Caco-2 (cell line): ENCODE data around the gene COL6A2. TPM values are rescaled to one million over a fixed set of nuclear protein-coding genes. Genes with fewer than 3 reads are reported as not detected.
A peak's percentile ranks its signal among the peaks of the same experiment; 100 is the strongest.

Experiments
- BruUV-seq: library from RNA; stranded (reverse); fragments of 400-500 nt; replicated peaks from 2 replicates; lab custom pipeline; 2021; lab: Mats Ljungman, UMichigan
- CTCF ChIA-PET: fragments of 300-600 bp; sonication (Branson Sonifier 250); formaldehyde crosslinking; loops from one replicate; lab custom pipeline; 2022; ENCODE audit warnings: antibody characterized with exemption; lab: Charles Lee
- POLR2A ChIA-PET: fragments of 300-600 bp; sonication (Branson Sonifier 250); formaldehyde crosslinking; loops from one replicate; lab custom pipeline; 2022; ENCODE audit warnings: antibody characterized with exemption; lab: Charles Lee
- DNase-seq, 2 experiments: peaks; one replicate each; pipeline versions ENCODE4 v3.0.0 to v3.0.0-alpha.2; 2020 to 2022
- H3K27me3 ChIP-seq: replicated peaks from 2 replicates; pipeline ENCODE4 v1.6.0; 2011; ENCODE audit warnings: low read length; ENCODE audit not compliant: control insufficient read depth, insufficient read depth
- H3K36me3 ChIP-seq: 2 replicates; pipeline ENCODE4 v1.5.1; 2011; ENCODE audit warnings: low read length; ENCODE audit not compliant: control insufficient read depth, insufficient read depth
- H3K4me1 ChIP-seq: fragments of 250-450 bp; sonication (Bioruptor Pico); 2 replicates; pipeline ENCODE4 v1.5.1; 2020; ENCODE audit warnings: mild to moderate bottlenecking
- H3K4me3 ChIP-seq: 2 replicates; pipeline ENCODE4 v1.5.1; 2011; ENCODE audit warnings: low read depth, mild to moderate bottlenecking, control low read depth, low read length
- H3K9me3 ChIP-seq: fragments of 250-450 bp; sonication (Bioruptor Pico); 2 replicates; pipeline ENCODE4 v1.5.1; 2020; ENCODE audit warnings: mild to moderate bottlenecking, moderate library complexity
- H3K27ac Mint-ChIP-seq: one replicate; pipeline ENCODE4 v1.8.0; 2022; ENCODE audit warnings: mixed read lengths; ENCODE audit not compliant: unreplicated experiment
- H3K27me3 Mint-ChIP-seq: one replicate; pipeline ENCODE4 v1.8.0; 2022; ENCODE audit warnings: mixed read lengths; ENCODE audit not compliant: insufficient read depth, unreplicated experiment
- H3K36me3 Mint-ChIP-seq: one replicate; pipeline ENCODE4 v1.8.0; 2022; ENCODE audit warnings: mild to moderate bottlenecking, mixed read lengths; ENCODE audit not compliant: insufficient read depth, unreplicated experiment
- H3K4me1 Mint-ChIP-seq: one replicate; pipeline ENCODE4 v1.8.0; 2022; ENCODE audit warnings: low read depth, mixed read lengths; ENCODE audit not compliant: unreplicated experiment
- H3K4me3 Mint-ChIP-seq: one replicate; pipeline ENCODE4 v1.8.0; 2022; ENCODE audit warnings: mild to moderate bottlenecking, moderate library complexity, mixed read lengths; ENCODE audit not compliant: unreplicated experiment
- H3K9me3 Mint-ChIP-seq: one replicate; pipeline ENCODE4 v1.8.0; 2022; ENCODE audit warnings: mixed read lengths; ENCODE audit not compliant: unreplicated experiment
- CTCF ChIP-seq, 2 experiments: fragments of 200-600 bp in 1 of 2; IDR thresholded peaks; 1 replicate in 1 of 2; 2 replicates in 1 of 2; pipeline versions ENCODE4 v1.5.1 to v1.8.0; 2011 to 2022; ENCODE audit warnings: antibody characterized with exemption in 1 of 2, control low read depth in 1 of 2, inconsistent platforms in 1 of 2, low read depth in 1 of 2, low read length in 1 of 2, mild to moderate bottlenecking in 1 of 2, moderate library complexity in 1 of 2; ENCODE audit not compliant: insufficient read depth in 1 of 2, severe bottlenecking in 1 of 2, unreplicated experiment in 1 of 2
- intact Hi-C: fragments of 100-400 bp; cut with micrococcal nuclease; formaldehyde crosslinking; loops from one replicate; pipeline ENCODE4 v1.10.0; 2022; ENCODE audit not compliant: unreplicated experiment
- total RNA-seq: library from RNA; stranded (reverse); gene quantifications from 2 replicates; pipeline ENCODE4 v1.2.3, GENCODE V29; 2022

The COL6A2 gene
- total RNA-seq, 1 experiment from 2014 or later = 8.8 TPM

GRCh38 chr21:46120301-46121285 is 22.7 kb downstream of the COL6A2 start:
- CTCF ChIA-PET = no interaction called here
- intact Hi-C loops = no loop called here

GRCh38 chr21:46121286-46122221 is 23.6 kb downstream of the COL6A2 start:
- BruUV-seq = no TSS peak
- no peaks in the 10 kb centered on the region for H3K27me3 Mint-ChIP-seq
- DNase-seq = no peak
- ChIA-PET POLR2A (no interaction called here), CTCF (interaction anchor here (0.6 kb wide), 1 partner anchor 151 kb away, joined by 3 read pairs; no protein-coding TSS in a partner anchor)
- Histone ChIP-seq H3K36me3 (no peaks in the 10 kb centered on the region), H3K4me3 (no peak overlapping the region), H3K27me3 (no peaks in the 10 kb centered on the region), H3K4me1 (no peaks in the 10 kb centered on the region), H3K9me3 (no peaks in the 10 kb centered on the region)
- TF ChIP-seq CTCF (IDR thresholded peaks at IDR 0.05; ENCODE audit: insufficient read depth in 1 of 2, low read depth in 1 of 2, low read length in 1 of 2, severe bottlenecking in 1 of 2, unreplicated experiment in 1 of 2) = no peak
- no peak overlapping the region for H3K4me3 Mint-ChIP-seq
- no peaks in the 10 kb centered on the region for H3K4me1 Mint-ChIP-seq
- intact Hi-C loops = no loop called here
- H3K9me3 Mint-ChIP-seq = no peaks in the 10 kb centered on the region
- H3K27ac Mint-ChIP-seq = no peak overlapping the region
- H3K36me3 Mint-ChIP-seq = no peaks in the 10 kb centered on the region

More at GRCh38 chr21:46120301-46121285, 22.7 kb downstream of the COL6A2 start:
- Mint-ChIP-seq H3K4me1 (no peaks in the 10 kb centered on the region), H3K27me3 (no peaks in the 10 kb centered on the region), H3K9me3 (no peaks in the 10 kb centered on the region), H3K36me3 (no peaks in the 10 kb centered on the region), H3K4me3 (no peak overlapping the region), H3K27ac (no peak overlapping the region)
- no peak overlapping the region for H3K4me3 ChIP-seq
- POLR2A ChIA-PET = no interaction called here
- no peaks in the 10 kb centered on the region for H3K9me3 ChIP-seq
- no peaks in the 10 kb centered on the region for H3K4me1 ChIP-seq
- no TSS peak for BruUV-seq
- H3K27me3 ChIP-seq = no peaks in the 10 kb centered on the region
- H3K36me3 ChIP-seq = no peaks in the 10 kb centered on the region
- peak in 1 of 2 experiments; percentile 30 for DNase-seq
- TF ChIP-seq CTCF (IDR thresholded peaks at IDR 0.05; ENCODE audit: insufficient read depth in 1 of 2, low read depth in 1 of 2, low read length in 1 of 2, severe bottlenecking in 1 of 2, unreplicated experiment in 1 of 2) = no peak

- no peaks in the 10 kb centered on the region for H3K36me3 Mint-ChIP-seq
- BruUV-seq = no TSS peak
- H3K27me3 Mint-ChIP-seq = no peaks in the 10 kb centered on the region
- intact Hi-C loops = no loop called here
- H3K27me3 ChIP-seq = no peaks in the 10 kb centered on the region
- DNase-seq = no peak
- no peaks in the 10 kb centered on the region for H3K9me3 Mint-ChIP-seq
- no peaks in the 10 kb centered on the region for H3K36me3 ChIP-seq
- H3K4me1 ChIP-seq = no peaks in the 10 kb centered on the region
- no peaks in the 10 kb centered on the region for H3K9me3 ChIP-seq
- H3K4me3 ChIP-seq = no peak overlapping the region
- no peak overlapping the region for H3K27ac Mint-ChIP-seq
- ChIA-PET POLR2A (no interaction called here), CTCF (no interaction called here)
- TF ChIP-seq CTCF (IDR thresholded peaks at IDR 0.05; ENCODE audit: insufficient read depth in 1 of 2, low read depth in 1 of 2, low read length in 1 of 2, severe bottlenecking in 1 of 2, unreplicated experiment in 1 of 2) = no peak
- H3K4me1 Mint-ChIP-seq = no peaks in the 10 kb centered on the region
- H3K4me3 Mint-ChIP-seq = no peak overlapping the region
These were observed 24.3 kb downstream of the COL6A2 start for GRCh38 chr21:46122237-46122671.
